Calu3 (cell line): ENCODE results near the gene AIF1L. TPM values are rescaled to one million over a fixed set of nuclear protein-coding genes. Genes with fewer than 3 reads are reported as not detected.

Experiments
- BruUV-seq: library from RNA; stranded (reverse); fragments of 400-500 nt; replicated peaks from 2 replicates; lab custom pipeline; 2021; lab: Mats Ljungman, UMichigan
- CTCF ChIA-PET: fragments of 300-600 bp; sonication (Branson Sonifier 250); formaldehyde crosslinking; loops from one replicate; lab custom pipeline; 2022; ENCODE audit warnings: antibody characterized with exemption; lab: Charles Lee
- DNase-seq: peaks from one replicate; pipeline ENCODE4 v3.0.0; 2022
- H3K27ac Mint-ChIP-seq: one replicate; pipeline ENCODE4 v1.8.0; 2022; ENCODE audit warnings: mixed read lengths; ENCODE audit not compliant: unreplicated experiment
- H3K27me3 Mint-ChIP-seq: one replicate; pipeline ENCODE4 v1.8.0; 2022; ENCODE audit warnings: mixed read lengths; ENCODE audit not compliant: unreplicated experiment
- H3K36me3 Mint-ChIP-seq: one replicate; pipeline ENCODE4 v1.8.0; 2022; ENCODE audit warnings: mild to moderate bottlenecking, moderate library complexity, mixed read lengths; ENCODE audit not compliant: insufficient read depth, unreplicated experiment
- H3K4me1 Mint-ChIP-seq: one replicate; pipeline ENCODE4 v1.8.0; 2022; ENCODE audit warnings: mild to moderate bottlenecking, low read depth, mixed read lengths; ENCODE audit not compliant: unreplicated experiment
- H3K4me3 Mint-ChIP-seq: one replicate; pipeline ENCODE4 v1.8.0; 2022; ENCODE audit warnings: mild to moderate bottlenecking, low read depth, moderate library complexity, mixed read lengths; ENCODE audit not compliant: unreplicated experiment
- H3K9me3 Mint-ChIP-seq: one replicate; pipeline ENCODE4 v1.8.0; 2022; ENCODE audit warnings: low read depth, mixed read lengths; ENCODE audit not compliant: unreplicated experiment
- CTCF ChIP-seq: fragments of 200-600 bp; IDR thresholded peaks from one replicate; pipeline ENCODE4 v1.8.0; 2022; ENCODE audit warnings: antibody characterized with exemption; ENCODE audit not compliant: unreplicated experiment
- intact Hi-C: fragments of 100-400 bp; cut with micrococcal nuclease; formaldehyde crosslinking; loops from one replicate; pipeline ENCODE4 v1.10.0; 2022; ENCODE audit not compliant: unreplicated experiment
- total RNA-seq: library from RNA; stranded (reverse); gene quantifications from 2 replicates; pipeline ENCODE4 v1.2.3, GENCODE V29; 2022

The AIF1L gene
- total RNA-seq, 1 experiment from 2014 or later, result 27.2 TPM

GRCh38 chr9:131140112-131140511, 43.8 kb downstream of the AIF1L start:
- no peak for TF ChIP-seq CTCF
- Mint-ChIP-seq H3K27ac (no peak overlapping the region), H3K27me3 (no peaks in the 10 kb centered on the region), H3K36me3 (peaks cover 47% of the 10 kb centered on the region), H3K4me1 (no peaks in the 10 kb centered on the region), H3K9me3 (no peaks in the 10 kb centered on the region), H3K4me3 (no peak overlapping the region)
- no peak for DNase-seq
- intact Hi-C loops, result no loop called here
- CTCF ChIA-PET, result no interaction called here
- no TSS peak for BruUV-seq

DNA sequence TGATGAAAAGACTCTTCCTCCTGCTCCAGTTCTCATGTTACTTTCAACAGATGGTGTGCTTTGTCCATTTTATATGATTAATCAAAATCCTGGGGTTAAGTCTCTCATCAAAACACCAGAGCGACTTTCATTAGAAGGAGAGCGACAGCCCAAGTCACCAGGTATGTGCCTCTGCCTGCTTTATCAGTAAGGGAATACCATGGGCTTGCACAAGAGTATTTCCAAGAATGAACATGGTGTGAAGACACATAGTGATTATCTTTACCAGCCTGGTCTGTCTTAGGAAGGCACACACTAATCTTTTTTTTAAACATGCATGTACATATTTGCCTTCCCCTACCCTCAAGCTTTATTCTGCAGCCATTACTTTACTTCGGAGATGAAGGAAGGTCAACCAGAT, 44.2 kb downstream of the AIF1L start:
- CTCF ChIA-PET, result no interaction called here
- BruUV-seq, result no TSS peak

GRCh38 chr9:131142160-131142559, 45.8 kb downstream of the AIF1L start:
- H3K9me3 Mint-ChIP-seq, result no peaks in the 10 kb centered on the region
- no TSS peak for BruUV-seq
- H3K4me3 Mint-ChIP-seq, result no peak overlapping the region
- intact Hi-C loops, result no loop called here
- TF ChIP-seq CTCF, result no peak
- no peaks in the 10 kb centered on the region for H3K4me1 Mint-ChIP-seq
- no peak for DNase-seq
- H3K27me3 Mint-ChIP-seq, result no peaks in the 10 kb centered on the region
- no peak overlapping the region for H3K27ac Mint-ChIP-seq
- CTCF ChIA-PET, result no interaction called here
- peaks cover 45% of the 10 kb centered on the region for H3K36me3 Mint-ChIP-seq

More for the DNA sequence above, 44.2 kb downstream of the AIF1L start:
- H3K27me3 Mint-ChIP-seq, result no peaks in the 10 kb centered on the region
- TF ChIP-seq CTCF, result no peak
- DNase-seq, result no peak
- no peak overlapping the region for H3K4me3 Mint-ChIP-seq
- H3K27ac Mint-ChIP-seq, result no peak overlapping the region
- no peaks in the 10 kb centered on the region for H3K4me1 Mint-ChIP-seq
- intact Hi-C loops, result no loop called here
- no peaks in the 10 kb centered on the region for H3K9me3 Mint-ChIP-seq
- H3K36me3 Mint-ChIP-seq, result peaks cover 47% of the 10 kb centered on the region

GRCh38 chr9:131144201-131144600, 47.9 kb downstream of the AIF1L start:
- intact Hi-C loops, result no loop called here
- no peaks in the 10 kb centered on the region for H3K27me3 Mint-ChIP-seq
- no peak overlapping the region for H3K4me3 Mint-ChIP-seq
- no peak for TF ChIP-seq CTCF
- no peaks in the 10 kb centered on the region for H3K9me3 Mint-ChIP-seq
- H3K36me3 Mint-ChIP-seq, result peaks cover 34% of the 10 kb centered on the region
- no peak overlapping the region for H3K27ac Mint-ChIP-seq
- CTCF ChIA-PET, result no interaction called here
- DNase-seq, result no peak
- BruUV-seq, result no TSS peak
- H3K4me1 Mint-ChIP-seq, result no peaks in the 10 kb centered on the region
